Heart right ventricle (tissue), 16 donors: ENCODE results near the gene BHLHE41. TPM values are rescaled to one million over a fixed set of nuclear protein-coding genes. Genes with fewer than 3 reads are reported as not detected.

Experiments used
- ATAC-seq, 8 donors: fragments of 200-7000 bp; cut with Tn5 transposase; one replicate each; pipeline ENCODE4 v1.9.1; 2020; ENCODE audit warnings: mild to moderate bottlenecking in 8 of 8, moderate library complexity in 8 of 8, moderate number of reproducible peaks in 1 of 8
- DNase-seq, 2 donors: peaks; one replicate each; pipeline ENCODE4 v3.0.0-alpha.2; 2020
- H3K27ac ChIP-seq, 10 donors: fragments of 200-600 bp; sonication (generic) in 2 of 10; one replicate each; pipeline versions ENCODE4 v1.5.0 to v1.8.0; 2020 to 2022; ENCODE audit warnings: mild to moderate bottlenecking in 3 of 10
- H3K27me3 ChIP-seq, 7 donors: fragments of 200-600 bp; one replicate each; pipeline ENCODE4 v1.8.0; 2021 to 2022; ENCODE audit warnings: mild to moderate bottlenecking in 2 of 7
- H3K36me3 ChIP-seq, 9 donors: fragments of 200-600 bp; sonication (generic) in 1 of 9; one replicate each; pipeline versions ENCODE4 v1.5.0 to v1.8.0; 2020 to 2022; ENCODE audit warnings: mild to moderate bottlenecking in 2 of 9
- H3K4me1 ChIP-seq, 9 donors: fragments of 200-600 bp; sonication (generic) in 1 of 9; one replicate each; pipeline versions ENCODE4 v1.5.0 to v1.8.0; 2020 to 2022; ENCODE audit warnings: mild to moderate bottlenecking in 4 of 9
- H3K4me3 ChIP-seq, 10 donors: fragments of 200-600 bp; sonication (generic) in 2 of 10; one replicate each; pipeline versions ENCODE4 v1.5.0 to v1.8.0; 2020 to 2022; ENCODE audit warnings: mild to moderate bottlenecking in 7 of 10, moderate library complexity in 2 of 10
- H3K9me3 ChIP-seq, 11 donors: fragments of 200-600 bp in 10 of 11; sonication (generic) in 2 of 11; one replicate each; pipeline versions ENCODE4 v1.5.0 to v1.8.0; 2013 to 2022; ENCODE audit warnings: mild to moderate bottlenecking in 2 of 11, control low read depth in 1 of 11, moderate library complexity in 1 of 11
- CTCF ChIP-seq, 9 donors: fragments of 200-600 bp; sonication (generic) in 2 of 9; IDR thresholded peaks; one replicate each; pipeline versions ENCODE4 v1.5.0 to v1.8.0; 2021 to 2022; ENCODE audit warnings: antibody characterized with exemption in 9 of 9, mild to moderate bottlenecking in 5 of 9, moderate library complexity in 1 of 9
- WGBS, 2 donors: extraction: QIAGEN DNeasy Blood & Tissue Kit; methylation state at CpG; one replicate each; pipeline ENCODE4 v1.1.7; 2013; ENCODE audit warnings: inconsistent platforms in 1 of 2; 5-methylcytosine and 5-hydroxymethylcytosine counted together
- intact Hi-C, 10 donors: fragments of 100-400 bp; cut with DNase I; formaldehyde crosslinking; loops; one replicate each; pipeline versions ENCODE4 v1.11.1 to v1.14.2; 2022
- polyA plus RNA-seq, 2 donors: library from polyadenylated mRNA; stranded (reverse); fragments of 200-250 nt; gene quantifications; one replicate each; pipeline ENCODE4 v1.2.3, GENCODE V29; 2013
- total RNA-seq, 10 donors: library from RNA; stranded (reverse); fragmentation: NEBNext Ultra II Directional in 3 of 10; extraction: Animal tissue kit (Norgen Biotek cat#: 25700) in 3 of 10; gene quantifications; one replicate each; pipeline versions ENCODE4 v1.2.1 to v1.2.4, GENCODE V29; 2021 to 2023
- donor health status: Arrhythmogenic right ventricular cardiomyopathy.
- donor health status: ischemic (EF 13 %, LVEDD 7.1; RV severe dilation, severe dysfunction).
- donor health status: healthy with polysubstance abuse.
- donor health status: DM: no; HTN: yes; CAD: no.
- donor health status: DM: no; HTN: no; CAD: no.
- donor health status: ischemic (EF 25% LVEDD 6.9; RV normal size, moderate dysfunction).
- donor health status: ischemic (EF 25% LVEDD 5.7; RV mildly dilated, moderate dysfunction).
- donor health status: healthy.
- donor health status: DM: yes; HTN: yes; CAD: no.
- donor health status: Ischemic cardiomyopathy.
- donor health status: ischemic (EF 35%, LVEDD 5.7; RV mildly dilated, moderate dysfunction).
- donor health status: nonischemic (EF 11% LVEDD 7.7; RV severe dilation, severe dysfunction).
- donor health status: DM: yes; HTN: yes; CAD: no.
- donor health status: PGD.
- donor health status: ischemic (EF 29% LVEDD 5.4; RV normal size, mild dysfunction).
- donor health status: nonischemic (EF 23%, LVEDD 6.1; RV moderate dilation, normal function).

Gene BHLHE41
- total and polyA plus RNA-seq, 12 donors = 5.7 to 80.1 (median 39.8) TPM

- H3K4me1 ChIP-seq = peaks cover 0 to 9% (median 0%) of the 10 kb centered on the region in 9 donors
- intact Hi-C loops = no loop called here
- H3K36me3 ChIP-seq = no peaks in the 10 kb centered on the region
- H3K4me3 ChIP-seq = no peak overlapping the region
- DNase-seq (no peak), ATAC-seq (no peak)
- H3K9me3 ChIP-seq = no peaks in the 10 kb centered on the region
- peaks cover 0 to 8% (median 0%) of the 10 kb centered on the region in 7 donors for H3K27me3 ChIP-seq
- no peak for TF ChIP-seq CTCF (IDR thresholded peaks at IDR 0.05)
- H3K27ac ChIP-seq = no peak overlapping the region
Measured at GRCh38 chr12:26134540-26134939, 9.7 kb upstream of the BHLHE41 start.

GRCh38 chr12:26133521-26133920, 8.7 kb upstream of the BHLHE41 start:
- no peak for TF ChIP-seq CTCF (IDR thresholded peaks at IDR 0.05)
- Histone ChIP-seq H3K27ac (no peak overlapping the region), H3K9me3 (no peaks in the 10 kb centered on the region), H3K4me3 (no peak overlapping the region), H3K36me3 (no peaks in the 10 kb centered on the region), H3K27me3 (peaks cover 0 to 15% (median 0%) of the 10 kb centered on the region in 7 donors), H3K4me1 (peaks cover 0 to 9% (median 0%) of the 10 kb centered on the region in 9 donors)
- no peak for ATAC-seq
- intact Hi-C loops = no loop called here
- no peak for DNase-seq

GRCh38 chr12:26132866-26133265, 8.0 kb upstream of the BHLHE41 start:
- intact Hi-C loops = no loop called here
- ATAC-seq (no peak), DNase-seq (no peak)
- no peak overlapping the region for H3K4me3 ChIP-seq
- peaks cover 0 to 21% (median 0%) of the 10 kb centered on the region in 7 donors for H3K27me3 ChIP-seq
- TF ChIP-seq CTCF (IDR thresholded peaks at IDR 0.05) = no peak
- H3K36me3 ChIP-seq = no peaks in the 10 kb centered on the region
- H3K4me1 ChIP-seq = peaks cover 0 to 9% (median 0%) of the 10 kb centered on the region in 9 donors
- WGBS, 2 donors = 79 to 84% methylated on average over 1 of the region's 1 CpG
- no peaks in the 10 kb centered on the region for H3K9me3 ChIP-seq
- H3K27ac ChIP-seq = no peak overlapping the region

GRCh38 chr12:26131936-26132335, 7.1 kb upstream of the BHLHE41 start:
- DNase-seq = no peak
- Histone ChIP-seq H3K36me3 (no peaks in the 10 kb centered on the region), H3K9me3 (no peaks in the 10 kb centered on the region), H3K27ac (no peak overlapping the region), H3K4me1 (peaks cover 3 to 12% (median 5%) of the 10 kb centered on the region in 9 donors), H3K27me3 (peaks cover 0 to 31% (median 0%) of the 10 kb centered on the region in 7 donors), H3K4me3 (no peak overlapping the region)
- TF ChIP-seq CTCF (IDR thresholded peaks at IDR 0.05) = no peak
- WGBS, 2 donors = 83 to 89% methylated on average over 1 of the region's 1 CpG
- intact Hi-C loops = no loop called here
- ATAC-seq = no peak
